Measurements from ENCODE around the gene NCOR1. TPM values are rescaled to one million over a fixed set of nuclear protein-coding genes. Genes with fewer than 3 reads are reported as not detected.
A peak's percentile ranks its signal among the peaks of the same experiment; 100 is the strongest.

The NCOR1 gene
- 166 TPM for polyA plus RNA-seq

DNA sequence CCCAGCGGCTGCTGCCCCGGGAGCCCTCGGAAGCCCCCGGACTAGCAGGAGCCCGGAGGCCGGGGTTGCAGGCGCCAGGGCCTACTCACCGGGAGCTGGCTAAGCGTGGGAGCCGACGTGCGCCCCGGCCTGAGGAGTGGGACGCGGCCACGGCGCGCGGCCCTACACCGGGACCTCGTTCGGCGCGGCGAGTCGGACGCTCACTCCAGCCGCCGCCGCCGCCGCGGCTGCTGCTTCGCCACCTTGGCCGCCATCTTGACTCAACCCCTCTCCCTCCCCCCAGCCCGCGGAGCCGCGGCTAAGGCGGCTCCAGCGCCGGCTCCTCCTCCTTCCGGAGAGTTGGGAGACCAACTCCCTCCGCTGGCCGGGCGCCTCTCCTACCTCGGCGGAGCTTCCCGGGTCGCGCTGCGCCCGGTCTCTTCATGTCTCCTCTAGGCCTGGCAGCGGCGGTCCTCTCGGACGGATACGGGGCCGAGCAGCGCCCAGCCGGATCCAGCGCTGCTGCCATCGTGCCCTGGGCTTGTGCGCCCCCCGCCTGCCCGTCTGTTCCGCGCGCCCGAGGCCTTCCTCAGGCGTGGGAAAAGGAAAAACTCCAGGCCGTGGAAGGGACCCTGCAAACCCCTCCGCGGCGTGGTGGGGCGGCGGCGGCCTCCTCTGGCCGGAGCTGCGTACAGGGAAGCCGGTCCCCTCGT is at the start of gene NCOR1:
Gene NCOR1, minus strand, starts transcription at position 262 of the 692 bp plus-strand sequence. CDS start 20,965 bp downstream, outside the sequence.
- H3K4me3 Mint-ChIP-seq = peak within 1 kb of the TSS; percentile 96 to 99 (median 98)
- no peaks in the 10 kb centered on the region for H3K36me3 Mint-ChIP-seq
- no peaks in the 10 kb centered on the region for H3K9me3 Mint-ChIP-seq
- H3K4me1 Mint-ChIP-seq = peaks cover 29 to 46% (median 35%) of the 10 kb centered on the region in 3 donors
- peak within 1 kb of the TSS; percentile 86 to 97 (median 92) for H3K27ac Mint-ChIP-seq
- no peaks in the 10 kb centered on the region for H3K27me3 Mint-ChIP-seq

DNA sequence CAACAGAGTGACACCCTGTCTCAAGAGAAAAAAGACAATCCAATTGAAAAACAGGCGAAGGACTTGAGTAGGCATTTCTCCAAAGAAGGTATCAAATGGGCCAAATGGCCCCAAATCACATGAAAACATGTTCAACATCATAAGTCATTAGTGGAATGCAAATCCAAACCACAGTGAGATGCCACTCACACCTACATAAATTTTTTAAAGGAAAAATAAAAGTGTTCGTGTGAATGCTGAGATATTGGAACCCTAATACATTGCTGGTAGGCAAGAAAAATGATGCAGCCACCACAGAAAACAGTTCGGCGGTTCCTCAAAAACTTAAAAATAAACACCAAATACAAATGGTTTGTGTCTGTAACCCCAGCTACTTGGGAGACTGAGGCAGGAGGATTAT is 46.9 kb upstream of the NCOR1 start:
- H3K9me3 Mint-ChIP-seq = no peaks in the 10 kb centered on the region
- no peak overlapping the region for H3K27ac Mint-ChIP-seq
- H3K4me1 Mint-ChIP-seq = peaks cover 2 to 6% (median 4%) of the 10 kb centered on the region in 3 donors
- H3K36me3 Mint-ChIP-seq = peaks cover 8% of the 10 kb centered on the region
- H3K4me3 Mint-ChIP-seq = no peak overlapping the region
- H3K27me3 Mint-ChIP-seq = no peaks in the 10 kb centered on the region

DNA sequence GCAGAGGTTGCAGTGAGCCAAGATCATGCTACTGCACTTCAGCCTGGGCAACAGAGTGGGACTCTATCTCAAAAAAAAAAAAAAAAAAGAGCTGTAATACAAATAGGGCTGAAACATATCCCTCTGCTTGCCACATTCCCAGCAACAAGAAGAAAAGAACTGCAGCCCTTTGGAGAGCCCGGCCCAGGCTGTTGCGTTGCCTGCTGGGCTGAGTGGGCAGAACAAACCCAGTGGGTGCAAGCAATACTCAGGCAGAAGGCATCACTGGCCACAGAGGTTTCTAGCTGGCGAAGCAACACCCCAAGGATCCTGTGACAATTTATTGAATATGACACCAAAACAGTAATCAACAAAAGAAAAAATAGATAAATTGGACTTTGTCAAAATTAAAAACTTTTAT is 45.7 kb upstream of the NCOR1 start:
- H3K4me3 Mint-ChIP-seq = no peak overlapping the region
- H3K9me3 Mint-ChIP-seq = no peaks in the 10 kb centered on the region
- no peaks in the 10 kb centered on the region for H3K27me3 Mint-ChIP-seq
- peaks cover 0 to 4% (median 0%) of the 10 kb centered on the region in 3 donors for H3K4me1 Mint-ChIP-seq
- H3K27ac Mint-ChIP-seq = no peak overlapping the region
- peaks cover 6% of the 10 kb centered on the region for H3K36me3 Mint-ChIP-seq

DNA sequence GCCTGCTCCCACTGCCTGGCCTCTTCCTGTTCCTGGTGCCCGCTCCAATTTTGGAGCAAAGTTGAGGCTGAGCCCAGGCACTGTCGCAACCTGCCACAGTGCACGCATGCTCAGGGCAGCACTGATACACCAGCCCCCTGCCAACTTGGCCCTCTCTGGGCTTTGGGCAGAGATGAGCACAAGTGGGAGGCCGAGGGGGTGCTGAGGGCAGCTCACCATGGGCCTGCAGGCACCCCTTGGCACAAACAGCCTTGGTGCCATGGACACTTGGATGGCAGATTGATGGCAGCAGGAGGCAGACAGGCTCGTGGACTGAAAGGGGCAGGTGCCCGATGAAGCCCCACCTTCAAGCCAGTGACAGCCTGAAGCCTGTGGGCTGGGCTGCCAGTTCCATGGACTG is 44.6 kb upstream of the NCOR1 start:
- peaks cover 0 to 3% (median 0%) of the 10 kb centered on the region in 3 donors for H3K4me1 Mint-ChIP-seq
- no peaks in the 10 kb centered on the region for H3K9me3 Mint-ChIP-seq
- no peak overlapping the region for H3K27ac Mint-ChIP-seq
- no peak overlapping the region for H3K4me3 Mint-ChIP-seq
- H3K27me3 Mint-ChIP-seq = no peaks in the 10 kb centered on the region
- peaks cover 3% of the 10 kb centered on the region for H3K36me3 Mint-ChIP-seq

- Mint-ChIP-seq H3K36me3 (peaks cover 6% of the 10 kb centered on the region), H3K27ac (no peak overlapping the region), H3K4me1 (peaks cover 0 to 3% (median 2%) of the 10 kb centered on the region in 3 donors), H3K27me3 (no peaks in the 10 kb centered on the region), H3K9me3 (no peaks in the 10 kb centered on the region), H3K4me3 (no peak overlapping the region)
Measured at GRCh38 chr17:16258901-16259300, 43.6 kb upstream of the NCOR1 start.

DNA sequence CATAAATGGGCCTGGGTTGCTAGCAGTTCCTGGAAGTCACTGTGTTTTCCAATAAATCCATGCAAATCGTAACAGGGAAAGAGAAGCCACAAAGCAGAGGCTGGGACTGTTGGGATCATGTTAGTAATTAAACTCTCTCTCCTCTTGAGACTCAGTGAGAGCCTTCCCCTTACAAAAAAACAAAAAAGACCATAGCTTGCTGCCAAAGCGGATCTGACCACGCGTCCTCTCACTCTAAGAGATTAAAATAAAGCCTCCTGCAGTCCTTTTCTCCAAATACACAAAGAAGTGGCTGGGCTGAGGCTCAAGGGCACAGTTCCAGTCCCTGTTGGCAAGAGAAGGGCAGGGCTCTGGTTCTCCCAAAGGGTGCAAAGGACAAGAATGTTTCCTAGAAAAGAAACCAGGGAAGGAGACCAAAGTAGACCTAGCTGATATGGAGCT is 40.2 kb upstream of the NCOR1 start:
- H3K36me3 Mint-ChIP-seq = peaks cover 9% of the 10 kb centered on the region
- peaks cover 2 to 5% (median 3%) of the 10 kb centered on the region in 3 donors for H3K4me1 Mint-ChIP-seq
- H3K27me3 Mint-ChIP-seq = no peaks in the 10 kb centered on the region
- H3K4me3 Mint-ChIP-seq = peak overlapping the region in 1 of 4 donors; percentile 61
- no peaks in the 10 kb centered on the region for H3K9me3 Mint-ChIP-seq
- no peak overlapping the region for H3K27ac Mint-ChIP-seq

DNA sequence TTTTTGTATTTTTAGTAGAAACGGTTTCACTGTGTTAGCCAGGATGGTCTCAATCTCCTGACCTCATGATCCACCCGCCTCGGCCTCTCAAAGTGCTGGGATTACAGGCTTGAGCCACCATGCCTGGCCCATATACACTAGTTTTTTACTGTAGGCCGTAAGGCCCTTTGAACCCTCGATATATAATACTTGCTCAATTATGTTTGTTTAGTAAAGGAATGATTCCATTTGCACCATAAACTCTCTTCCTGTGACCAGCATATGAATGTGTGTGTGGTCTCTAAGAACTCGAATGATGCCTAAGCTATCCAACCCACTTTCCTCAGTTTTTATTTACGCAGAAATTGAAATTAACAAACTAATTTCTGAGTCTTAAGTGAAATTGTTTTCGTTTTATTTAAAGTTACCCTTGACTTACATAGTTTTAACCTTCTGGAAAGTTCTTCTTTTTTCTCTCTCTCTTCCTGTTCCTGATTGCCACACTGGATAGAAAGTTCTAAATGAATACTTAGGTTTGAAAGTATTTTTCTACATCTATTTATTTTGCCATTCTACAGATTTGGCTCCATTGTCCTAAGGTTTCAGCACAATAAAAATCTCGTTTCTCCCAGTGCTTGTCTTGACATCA is 39.6 kb upstream of the NCOR1 start:
- H3K27me3 Mint-ChIP-seq = no peaks in the 10 kb centered on the region
- peak overlapping the region in 1 of 3 donors; percentile 39 for H3K27ac Mint-ChIP-seq
- peaks cover 2 to 5% (median 3%) of the 10 kb centered on the region in 3 donors for H3K4me1 Mint-ChIP-seq
- H3K4me3 Mint-ChIP-seq = no peak overlapping the region
- no peaks in the 10 kb centered on the region for H3K9me3 Mint-ChIP-seq
- peaks cover 9% of the 10 kb centered on the region for H3K36me3 Mint-ChIP-seq

DNA sequence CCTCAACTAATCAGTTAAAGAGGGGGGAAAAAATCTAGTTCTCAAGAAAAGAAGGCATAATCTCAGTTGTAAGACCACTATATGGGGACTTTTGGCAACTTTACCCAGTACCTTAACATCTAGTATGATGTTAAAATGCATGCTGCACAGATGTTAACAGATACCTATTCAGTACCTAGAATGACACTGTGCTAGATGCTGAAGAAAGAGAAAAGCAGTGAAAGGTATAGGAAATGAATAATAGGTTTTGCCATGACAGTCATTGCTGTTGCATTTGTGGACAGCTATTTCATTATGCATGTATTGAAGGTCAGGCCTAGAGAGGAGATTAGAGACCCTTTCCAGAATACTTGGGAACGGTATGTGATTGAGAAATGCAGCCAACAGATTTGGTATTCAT is 36.2 kb upstream of the NCOR1 start:
- H3K9me3 Mint-ChIP-seq = no peaks in the 10 kb centered on the region
- no peak overlapping the region for H3K27ac Mint-ChIP-seq
- no peak overlapping the region for H3K4me3 Mint-ChIP-seq
- peaks cover 18% of the 10 kb centered on the region for H3K36me3 Mint-ChIP-seq
- H3K27me3 Mint-ChIP-seq = no peaks in the 10 kb centered on the region
- H3K4me1 Mint-ChIP-seq = peaks cover 2 to 6% (median 5%) of the 10 kb centered on the region in 3 donors

DNA sequence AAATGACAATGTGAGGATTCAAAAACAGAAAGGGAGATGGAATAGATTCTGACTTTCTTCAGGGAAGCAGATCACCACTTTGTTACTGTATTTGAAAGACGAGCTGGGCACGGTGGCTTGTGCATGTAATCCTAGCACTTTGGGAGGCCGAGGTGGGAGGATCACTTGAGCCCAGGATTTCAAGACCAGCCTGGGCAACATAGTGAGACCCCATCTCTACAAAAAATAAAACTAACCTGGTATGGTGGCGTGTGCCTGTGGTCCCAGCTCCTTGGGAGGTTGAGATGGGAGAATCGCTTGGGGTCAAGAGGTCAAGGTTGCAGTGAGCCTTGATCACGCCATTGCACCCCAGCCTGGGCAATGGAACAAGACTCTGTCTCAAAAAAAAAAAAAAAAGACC is 35.7 kb upstream of the NCOR1 start:
- Mint-ChIP-seq H3K9me3 (no peaks in the 10 kb centered on the region), H3K27ac (peak overlapping the region in 1 of 3 donors; percentile 21), H3K4me1 (peaks cover 2 to 6% (median 5%) of the 10 kb centered on the region in 3 donors), H3K27me3 (no peaks in the 10 kb centered on the region), H3K36me3 (peaks cover 18% of the 10 kb centered on the region), H3K4me3 (no peak overlapping the region)

- Mint-ChIP-seq H3K27me3 (no peaks in the 10 kb centered on the region), H3K36me3 (peaks cover 18% of the 10 kb centered on the region), H3K9me3 (no peaks in the 10 kb centered on the region), H3K4me3 (no peak overlapping the region), H3K4me1 (peaks cover 2 to 6% (median 5%) of the 10 kb centered on the region in 3 donors), H3K27ac (peak overlapping the region in 1 of 3 donors; percentile 21)
Measured at GRCh38 chr17:16250635-16251034, 35.3 kb upstream of the NCOR1 start.

GRCh38 chr17:16247586-16247984 is 32.3 kb upstream of the NCOR1 start:
- Mint-ChIP-seq H3K36me3 (peaks cover 13% of the 10 kb centered on the region), H3K9me3 (no peaks in the 10 kb centered on the region), H3K4me1 (peaks cover 0 to 6% (median 2%) of the 10 kb centered on the region in 3 donors), H3K4me3 (no peak overlapping the region), H3K27ac (no peak overlapping the region), H3K27me3 (no peaks in the 10 kb centered on the region)

DNA sequence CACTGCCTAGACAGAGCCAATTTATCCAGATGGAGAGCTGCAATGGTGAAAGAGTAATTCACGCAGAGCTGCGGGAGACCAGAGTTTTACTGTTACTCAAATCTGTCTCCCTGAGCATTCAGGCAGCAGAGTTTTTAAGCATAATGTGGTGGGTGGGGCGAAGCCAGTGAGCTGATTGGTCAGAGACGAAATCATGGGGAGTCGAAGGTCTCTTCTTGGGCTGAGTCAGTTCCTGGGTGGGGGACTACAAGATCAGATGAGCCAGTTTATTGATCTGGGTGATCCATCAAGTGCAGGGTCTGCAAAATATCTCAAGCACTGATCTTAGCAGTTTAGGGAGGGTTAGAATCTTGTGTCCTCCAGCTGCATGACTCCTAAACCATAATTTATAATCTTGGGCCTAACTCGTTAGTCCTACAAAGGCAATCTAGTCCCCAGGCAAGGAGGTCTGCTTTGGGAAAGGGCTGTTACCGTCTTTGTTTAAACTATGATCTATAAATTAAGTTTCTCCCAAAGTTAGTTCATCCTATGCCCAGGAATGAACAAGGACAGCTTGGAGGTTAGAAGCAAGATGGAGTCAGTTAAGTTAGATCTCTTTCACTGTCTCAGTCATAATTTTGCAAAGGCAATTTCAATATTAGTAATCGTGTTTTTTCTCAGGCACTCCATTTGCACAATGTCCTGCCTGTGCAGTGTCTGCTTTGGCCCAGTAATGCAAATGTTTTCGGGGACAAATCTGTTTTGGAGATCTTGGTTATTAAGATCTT is 28.6 kb upstream of the NCOR1 start:
- H3K9me3 Mint-ChIP-seq = no peaks in the 10 kb centered on the region
- H3K4me3 Mint-ChIP-seq = no peak overlapping the region
- H3K4me1 Mint-ChIP-seq = peaks cover 0 to 7% (median 0%) of the 10 kb centered on the region in 3 donors
- no peaks in the 10 kb centered on the region for H3K27me3 Mint-ChIP-seq
- peak overlapping the region in 1 of 3 donors; percentile 47 for H3K27ac Mint-ChIP-seq
- H3K36me3 Mint-ChIP-seq = peaks cover 12% of the 10 kb centered on the region

GRCh38 chr17:16243385-16243784 is 28.1 kb upstream of the NCOR1 start:
- Mint-ChIP-seq H3K9me3 (no peaks in the 10 kb centered on the region), H3K4me1 (peaks cover 0 to 7% (median 0%) of the 10 kb centered on the region in 3 donors), H3K27me3 (no peaks in the 10 kb centered on the region), H3K27ac (no peak overlapping the region), H3K4me3 (no peak overlapping the region), H3K36me3 (peaks cover 7% of the 10 kb centered on the region)

GRCh38 chr17:16241906-16242399 is 26.6 kb upstream of the NCOR1 start:
- Mint-ChIP-seq H3K9me3 (no peaks in the 10 kb centered on the region), H3K27me3 (no peaks in the 10 kb centered on the region), H3K4me3 (peak overlapping the region in 1 of 4 donors; percentile 41), H3K36me3 (peaks cover 2% of the 10 kb centered on the region), H3K27ac (no peak overlapping the region), H3K4me1 (peaks cover 0 to 4% (median 0%) of the 10 kb centered on the region in 3 donors)

- no peak overlapping the region for H3K27ac Mint-ChIP-seq
- no peak overlapping the region for H3K4me3 Mint-ChIP-seq
- no peaks in the 10 kb centered on the region for H3K9me3 Mint-ChIP-seq
Measured at GRCh38 chr17:16239931-16240330, 24.6 kb upstream of the NCOR1 start.

More at GRCh38 chr17:16239931-16240330, 24.6 kb upstream of the NCOR1 start:
- H3K36me3 Mint-ChIP-seq = peaks cover 10% of the 10 kb centered on the region
- H3K27me3 Mint-ChIP-seq = no peaks in the 10 kb centered on the region
- H3K4me1 Mint-ChIP-seq = peaks cover 0 to 4% (median 0%) of the 10 kb centered on the region in 3 donors
